ENCODE measurements around the gene D2HGDH. TPM values are rescaled to one million over a fixed set of nuclear protein-coding genes. Genes with fewer than 3 reads are reported as not detected.

Gene D2HGDH
- 12.9 TPM for total RNA-seq

DNA sequence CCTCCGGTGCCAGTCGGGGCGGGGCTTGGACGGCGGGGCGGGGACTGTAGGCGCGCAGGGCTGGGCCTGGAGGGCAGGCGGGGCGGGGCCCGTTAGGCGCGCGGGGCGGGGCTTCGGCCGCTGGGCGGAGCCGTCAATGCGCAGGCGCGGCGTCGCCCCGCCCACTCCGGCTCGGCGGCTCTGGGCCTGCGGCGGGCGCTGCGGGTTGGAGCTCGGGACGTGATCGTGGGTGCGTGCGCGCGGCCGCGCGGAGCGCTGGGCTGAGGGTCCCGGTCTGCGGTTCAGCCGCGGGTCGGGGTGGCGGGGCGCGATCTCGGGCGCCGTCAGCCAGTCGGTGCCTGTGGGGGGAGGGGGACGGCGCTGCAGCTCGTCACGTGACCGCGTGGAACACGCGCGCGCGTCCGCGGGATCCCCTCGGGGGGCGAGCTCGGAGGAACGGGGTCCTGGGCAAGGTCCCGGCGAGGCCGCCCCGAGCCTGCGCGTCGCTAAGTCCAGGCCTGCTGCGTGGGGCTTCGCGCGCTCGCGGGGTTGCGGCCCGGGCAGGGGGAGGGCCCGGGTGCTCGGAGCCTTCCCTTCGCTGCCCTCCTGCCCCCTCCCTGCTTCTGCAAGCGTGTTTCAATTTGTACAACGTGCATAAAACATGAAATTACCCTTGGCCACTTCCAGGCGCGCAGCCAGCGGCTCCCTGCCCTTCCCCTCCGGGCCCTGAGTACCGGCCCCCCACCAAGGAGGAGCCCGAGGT is at the start of gene D2HGDH:
Gene D2HGDH (plus strand): TSS at position 164 of the 742 bp plus-strand sequence. CDS start 595 bp downstream, outside the sequence.

DNA sequence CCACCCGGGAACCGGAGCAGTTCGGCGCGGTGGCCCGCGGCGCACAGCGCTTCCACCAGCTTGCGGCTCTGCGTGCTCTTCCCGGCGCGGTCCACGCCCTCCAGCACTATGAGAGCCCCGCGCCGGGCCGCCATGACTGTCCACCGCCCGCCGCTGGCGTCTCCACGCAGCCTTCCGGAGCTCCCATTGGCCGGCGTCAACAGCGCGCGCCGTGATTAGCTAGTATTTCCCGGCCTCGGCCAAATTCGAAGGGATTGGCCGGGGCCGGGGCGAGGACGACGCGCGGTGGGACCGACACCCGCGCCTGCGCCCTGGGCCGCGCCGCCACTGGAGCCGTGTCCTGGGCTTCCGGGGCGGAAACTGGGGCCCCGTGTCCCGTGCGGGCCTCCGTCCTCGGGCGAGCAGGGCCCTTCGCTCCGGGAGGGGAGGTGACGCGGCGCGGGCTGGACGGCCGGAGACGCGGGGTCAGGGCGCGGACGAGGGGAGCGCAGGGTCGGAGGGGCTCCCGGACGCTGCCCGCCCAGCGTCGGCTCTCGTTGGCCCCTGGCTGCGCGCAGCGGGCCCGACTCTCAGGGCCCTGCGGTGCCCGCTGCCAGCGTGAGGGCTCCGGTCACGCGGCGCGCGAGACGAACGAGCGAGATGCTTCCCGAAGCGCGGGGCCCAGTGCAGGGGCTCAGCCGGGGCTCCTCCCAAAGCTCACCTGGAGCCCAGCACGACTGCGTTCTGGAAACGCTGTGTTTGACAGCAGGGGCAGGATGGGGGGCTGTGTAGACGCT is 47.6 kb upstream of the D2HGDH start, which contains the start of gene DTYMK:
Gene DTYMK (minus strand): TSS at position 166 of the 776 bp plus-strand sequence. CDS start 32 bp downstream, at position 134.

DNA sequence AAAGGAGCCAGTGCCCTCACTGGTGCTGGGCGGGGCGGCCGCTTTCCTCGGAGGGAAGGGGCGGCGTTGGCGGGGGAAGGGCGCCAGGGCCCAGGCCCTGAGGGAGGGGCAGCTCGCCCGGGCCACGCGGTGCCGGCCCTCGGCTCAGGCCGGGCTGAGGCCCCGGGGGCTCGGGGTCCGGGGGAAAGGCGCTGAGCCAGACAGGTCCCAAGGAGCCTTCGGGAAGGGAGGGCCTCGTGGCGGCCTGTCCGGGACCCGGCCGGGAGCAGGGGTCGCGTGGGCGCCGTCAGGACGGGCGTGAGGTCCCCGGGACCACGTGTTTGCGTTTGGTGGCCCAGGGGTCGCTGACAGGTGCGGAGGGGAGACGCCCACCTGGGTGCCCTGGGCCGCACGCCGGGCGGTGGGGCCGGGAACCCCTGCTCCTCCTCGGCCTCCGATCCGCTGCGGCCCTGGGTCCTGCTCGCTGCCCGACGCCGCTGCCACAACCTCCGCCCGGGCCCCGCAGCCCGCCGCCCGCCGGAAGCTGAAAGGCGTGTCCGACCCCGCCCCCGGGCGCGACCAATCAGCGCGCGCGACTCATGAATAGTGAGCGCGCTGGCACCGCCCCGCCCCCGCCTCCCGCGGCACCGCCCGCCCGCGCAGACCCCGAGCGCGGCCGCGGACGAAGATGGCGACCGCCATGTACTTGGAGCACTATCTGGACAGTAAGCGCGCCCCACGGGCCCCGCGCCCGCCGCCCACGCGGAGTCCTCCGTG is 32.9 kb upstream of the D2HGDH start, which contains the start of gene ING5:
Gene ING5 (plus strand): TSS at position 641 of the 756 bp plus-strand sequence. CDS start 27 bp downstream, at position 668.

DNA sequence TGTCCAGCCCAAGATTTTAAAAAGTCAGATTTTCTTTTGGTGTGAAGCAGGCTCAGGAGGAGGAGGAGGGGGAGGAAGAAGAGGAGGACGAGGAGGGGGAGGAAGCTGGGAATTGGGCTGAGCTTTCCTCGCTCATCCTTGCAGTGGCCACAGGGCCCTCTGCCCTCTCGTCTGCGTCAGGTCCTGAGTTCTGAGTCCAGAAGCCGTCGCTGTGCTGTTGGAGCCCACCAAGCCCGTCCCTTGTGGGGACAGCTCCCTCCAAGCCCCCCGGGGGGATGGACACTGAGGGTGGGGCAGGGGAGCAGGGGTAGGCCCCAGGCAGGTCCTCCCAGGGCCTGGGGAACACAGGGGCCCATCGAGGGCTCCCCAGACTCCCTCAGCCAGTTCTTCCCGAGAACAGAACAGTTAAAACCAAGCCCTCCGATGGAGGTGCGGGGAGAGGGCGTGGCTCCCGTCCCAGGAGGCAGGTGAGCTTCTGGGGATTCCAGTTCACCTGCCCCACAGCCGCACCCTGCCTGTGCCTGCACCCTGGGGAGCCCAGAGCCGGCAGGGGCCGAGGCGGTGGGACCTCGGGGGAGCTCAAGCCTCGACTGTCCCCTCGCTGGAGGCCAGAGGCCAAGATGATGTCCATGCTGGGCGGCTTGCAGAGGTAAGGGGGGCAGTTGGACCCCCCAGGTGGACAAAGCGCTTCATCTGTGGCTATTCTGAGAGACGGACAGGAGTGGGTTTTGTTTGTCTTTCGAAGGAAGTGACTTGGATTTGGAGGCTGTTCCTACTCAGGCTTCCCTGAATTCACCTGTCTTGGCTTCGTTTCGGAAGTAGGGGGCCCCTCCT is 42.1 kb downstream of the D2HGDH start, which contains the start of gene GAL3ST2:
Gene GAL3ST2 (plus strand): TSS at position 487 of the 834 bp plus-strand sequence. CDS start 134 bp downstream, at position 621.

DNA sequence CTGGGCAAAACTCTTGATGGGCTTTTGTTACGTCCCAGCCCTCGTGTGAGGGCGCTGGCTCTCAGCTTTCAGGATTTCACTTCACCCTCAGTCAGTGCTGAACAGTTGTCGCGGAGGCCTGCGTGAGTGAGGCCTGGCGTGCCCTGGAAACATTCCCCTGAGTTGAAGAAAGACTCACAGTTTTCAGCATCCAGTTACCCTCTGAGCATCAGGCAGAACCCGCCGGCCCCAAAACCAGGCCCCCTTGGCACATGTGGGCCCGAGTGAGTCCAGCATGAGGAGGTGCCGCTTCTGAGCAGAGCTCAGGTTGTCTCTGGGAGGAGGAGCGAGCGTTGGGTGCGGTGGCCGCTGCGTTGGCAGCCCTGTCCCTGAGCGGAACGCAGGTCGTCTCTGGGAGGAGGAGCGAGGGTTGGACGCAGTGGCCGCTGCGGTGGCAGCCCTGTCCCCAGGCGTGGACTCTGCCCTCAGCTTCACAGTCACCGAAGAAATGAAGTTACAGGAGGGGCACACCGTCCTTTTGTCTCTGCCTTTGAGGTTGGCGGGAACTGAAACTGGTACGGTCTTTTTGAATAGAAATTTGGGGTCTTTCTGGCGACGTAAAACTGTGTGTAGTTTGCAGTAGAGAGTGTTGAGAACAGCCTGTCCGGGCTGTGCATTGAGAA is 74.4 kb downstream of the D2HGDH start, which contains the start of gene NEU4:
Gene NEU4 (plus strand): TSS at position 473 of the 662 bp plus-strand sequence. CDS start 5,292 bp downstream, outside the sequence.

Other genes with a start within 250 kb of the D2HGDH start
- gene STK25, start 226.0 kb upstream of the D2HGDH start, total RNA-seq = 204 TPM
- gene BOK, start 175.9 kb upstream of the D2HGDH start, total RNA-seq = 35.1 TPM
- gene THAP4, start 97.5 kb upstream of the D2HGDH start, total RNA-seq = 27.7 TPM
- gene ATG4B, start 96.9 kb upstream of the D2HGDH start, total RNA-seq = 48.7 TPM
- 13.4 TPM for gene DTYMK, start 47.8 kb upstream of the D2HGDH start, total RNA-seq
- gene ING5, start 32.6 kb upstream of the D2HGDH start, total RNA-seq = 36.0 TPM
- gene GAL3ST2, start 42.2 kb downstream of the D2HGDH start, total RNA-seq = 0.69 TPM
- 0.92 TPM for gene NEU4, start 74.6 kb downstream of the D2HGDH start, total RNA-seq
- gene PDCD1, start 124.3 kb downstream of the D2HGDH start, total RNA-seq = 0.23 TPM
- gene RTP5, start 135.1 kb downstream of the D2HGDH start, total RNA-seq = 13.8 TPM

Data from diencephalon (tissue), 1 donor.